Osteoblast (primary cell): ENCODE results near the gene LRRFIP1. TPM values are rescaled to one million over a fixed set of nuclear protein-coding genes. Genes with fewer than 3 reads are reported as not detected.

Source experiments
- DNase-seq: peaks from one replicate; pipeline ENCODE4 v3.0.0; 2011; ENCODE audit warnings: low spot score, mixed read lengths; ENCODE audit not compliant: insufficient read length; ENCODE audit errors: missing footprints
- H2AFZ ChIP-seq: 2 replicates; pipeline ENCODE4 v1.6.0; 2011; ENCODE audit warnings: mild to moderate bottlenecking, low read length
- H3K27ac ChIP-seq: 2 replicates; pipeline ENCODE4 v1.5.1; 2011; ENCODE audit warnings: mild to moderate bottlenecking, low read depth, low read length, moderate library complexity
- H3K27me3 ChIP-seq: 2 replicates; pipeline ENCODE4 v1.6.0; 2012; ENCODE audit warnings: mild to moderate bottlenecking, control low read depth, inconsistent platforms, low read length, moderate library complexity; ENCODE audit not compliant: insufficient read depth
- H3K36me3 ChIP-seq: 2 replicates; pipeline ENCODE4 v1.5.1; 2011; ENCODE audit warnings: mild to moderate bottlenecking, low read length, control low read depth, moderate library complexity; ENCODE audit not compliant: insufficient read depth
- H3K4me1 ChIP-seq: 2 replicates; pipeline ENCODE4 v1.5.1; 2011; ENCODE audit warnings: mild to moderate bottlenecking, low read length, control low read depth, moderate library complexity; ENCODE audit not compliant: insufficient read depth
- H3K4me2 ChIP-seq: 2 replicates; pipeline ENCODE4 v1.6.0; 2011; ENCODE audit warnings: mild to moderate bottlenecking, low read length; ENCODE audit not compliant: insufficient read depth
- H3K4me3 ChIP-seq: fragments of 200-600 bp; sonication (generic); 3 replicates; pipeline ENCODE4 v1.5.1; 2012; ENCODE audit warnings: mild to moderate bottlenecking, low read length, inconsistent platforms; ENCODE audit not compliant: insufficient read depth
- H3K79me2 ChIP-seq: 2 replicates; pipeline ENCODE4 v1.6.0; 2012; ENCODE audit warnings: mild to moderate bottlenecking, low read length, control low read depth, inconsistent platforms; ENCODE audit not compliant: insufficient read depth
- H3K9me3 ChIP-seq: 2 replicates; pipeline ENCODE4 v1.5.1; 2011; ENCODE audit warnings: low read depth, low read length, control low read depth
- H4K20me1 ChIP-seq: 2 replicates; pipeline ENCODE4 v1.6.0; 2012; ENCODE audit warnings: mild to moderate bottlenecking, low read length, control low read depth; ENCODE audit not compliant: insufficient read depth
- total RNA-seq: library from RNA; depleted of rRNA; stranded (reverse); fragments of >200 nt; gene quantifications from 2 replicates; pipeline ENCODE4 v1.2.3, GENCODE V29; 2012
- TF ChIP-seq, protein P1 (sequence below): IDR thresholded peaks from 2 replicates; pipeline ENCODE4 v1.5.1; 2011; ENCODE audit warnings: mild to moderate bottlenecking, low read depth, low read length, moderate library complexity; ENCODE audit errors: extremely low read depth

LRRFIP1 gene
- total RNA-seq, 1 donor, result 51.8 TPM

DNA sequence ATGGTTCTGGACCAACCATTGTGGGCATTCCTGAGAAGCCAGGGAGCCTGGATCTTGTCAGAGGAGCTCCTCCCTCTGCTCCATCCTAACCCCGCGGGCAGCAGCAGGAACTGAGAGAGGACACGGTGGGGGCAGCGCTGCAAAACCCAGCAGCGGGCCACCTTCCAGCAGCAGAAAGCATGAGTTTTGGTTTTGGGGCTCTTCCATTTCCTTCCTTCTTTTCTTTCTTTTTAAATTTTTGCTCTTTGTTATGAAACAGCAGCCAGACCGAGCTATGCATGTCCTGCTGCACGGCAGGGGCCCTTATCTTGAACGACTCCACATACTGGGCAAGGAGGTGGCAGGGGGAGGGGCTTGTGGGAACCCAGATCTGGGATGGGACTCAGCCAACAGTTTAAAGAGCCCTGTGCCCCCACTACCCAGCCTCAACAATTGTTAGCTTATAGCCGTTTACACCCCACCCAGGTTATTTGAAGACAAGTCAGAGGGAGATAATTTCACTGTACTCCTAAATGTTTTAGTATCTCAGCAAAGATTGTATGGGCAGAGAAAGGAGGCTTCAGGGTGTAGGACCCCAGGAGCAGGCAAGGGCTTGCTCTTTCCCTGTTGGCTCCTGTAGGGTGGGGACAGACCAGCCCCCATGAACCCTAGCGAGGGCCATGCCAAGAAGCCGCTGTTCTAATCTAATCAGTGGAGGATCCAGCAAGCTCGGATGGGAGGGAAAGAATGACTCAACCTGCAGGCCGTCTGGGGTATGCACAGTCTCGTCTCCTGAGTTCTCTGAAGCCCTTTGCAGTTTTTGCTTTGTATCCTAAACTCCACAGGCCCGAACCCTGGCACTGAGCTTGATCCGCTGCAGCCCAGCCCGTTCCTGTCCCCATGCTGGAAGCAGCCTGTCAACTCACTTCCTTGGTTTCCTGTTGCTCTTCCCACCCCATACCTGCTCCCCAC lies 75.3 kb downstream of the LRRFIP1 start:
- Histone ChIP-seq H3K4me2 (peak overlapping the region; percentile 80), H3K79me2 (peaks cover 78% of the 10 kb centered on the region), H3K36me3 (no peaks in the 10 kb centered on the region), H4K20me1 (peaks cover 12% of the 10 kb centered on the region), H2AFZ (no peak overlapping the region), H3K4me3 (peak overlapping the region; percentile 35), H3K27me3 (no peaks in the 10 kb centered on the region), H3K9me3 (no peaks in the 10 kb centered on the region), H3K27ac (peak overlapping the region; percentile 95), H3K4me1 (peaks cover 50% of the 10 kb centered on the region)
- TF ChIP-seq, protein P1, sequence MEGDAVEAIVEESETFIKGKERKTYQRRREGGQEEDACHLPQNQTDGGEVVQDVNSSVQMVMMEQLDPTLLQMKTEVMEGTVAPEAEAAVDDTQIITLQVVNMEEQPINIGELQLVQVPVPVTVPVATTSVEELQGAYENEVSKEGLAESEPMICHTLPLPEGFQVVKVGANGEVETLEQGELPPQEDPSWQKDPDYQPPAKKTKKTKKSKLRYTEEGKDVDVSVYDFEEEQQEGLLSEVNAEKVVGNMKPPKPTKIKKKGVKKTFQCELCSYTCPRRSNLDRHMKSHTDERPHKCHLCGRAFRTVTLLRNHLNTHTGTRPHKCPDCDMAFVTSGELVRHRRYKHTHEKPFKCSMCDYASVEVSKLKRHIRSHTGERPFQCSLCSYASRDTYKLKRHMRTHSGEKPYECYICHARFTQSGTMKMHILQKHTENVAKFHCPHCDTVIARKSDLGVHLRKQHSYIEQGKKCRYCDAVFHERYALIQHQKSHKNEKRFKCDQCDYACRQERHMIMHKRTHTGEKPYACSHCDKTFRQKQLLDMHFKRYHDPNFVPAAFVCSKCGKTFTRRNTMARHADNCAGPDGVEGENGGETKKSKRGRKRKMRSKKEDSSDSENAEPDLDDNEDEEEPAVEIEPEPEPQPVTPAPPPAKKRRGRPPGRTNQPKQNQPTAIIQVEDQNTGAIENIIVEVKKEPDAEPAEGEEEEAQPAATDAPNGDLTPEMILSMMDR, result no peak
- DNase-seq, result peak; percentile 90

DNA sequence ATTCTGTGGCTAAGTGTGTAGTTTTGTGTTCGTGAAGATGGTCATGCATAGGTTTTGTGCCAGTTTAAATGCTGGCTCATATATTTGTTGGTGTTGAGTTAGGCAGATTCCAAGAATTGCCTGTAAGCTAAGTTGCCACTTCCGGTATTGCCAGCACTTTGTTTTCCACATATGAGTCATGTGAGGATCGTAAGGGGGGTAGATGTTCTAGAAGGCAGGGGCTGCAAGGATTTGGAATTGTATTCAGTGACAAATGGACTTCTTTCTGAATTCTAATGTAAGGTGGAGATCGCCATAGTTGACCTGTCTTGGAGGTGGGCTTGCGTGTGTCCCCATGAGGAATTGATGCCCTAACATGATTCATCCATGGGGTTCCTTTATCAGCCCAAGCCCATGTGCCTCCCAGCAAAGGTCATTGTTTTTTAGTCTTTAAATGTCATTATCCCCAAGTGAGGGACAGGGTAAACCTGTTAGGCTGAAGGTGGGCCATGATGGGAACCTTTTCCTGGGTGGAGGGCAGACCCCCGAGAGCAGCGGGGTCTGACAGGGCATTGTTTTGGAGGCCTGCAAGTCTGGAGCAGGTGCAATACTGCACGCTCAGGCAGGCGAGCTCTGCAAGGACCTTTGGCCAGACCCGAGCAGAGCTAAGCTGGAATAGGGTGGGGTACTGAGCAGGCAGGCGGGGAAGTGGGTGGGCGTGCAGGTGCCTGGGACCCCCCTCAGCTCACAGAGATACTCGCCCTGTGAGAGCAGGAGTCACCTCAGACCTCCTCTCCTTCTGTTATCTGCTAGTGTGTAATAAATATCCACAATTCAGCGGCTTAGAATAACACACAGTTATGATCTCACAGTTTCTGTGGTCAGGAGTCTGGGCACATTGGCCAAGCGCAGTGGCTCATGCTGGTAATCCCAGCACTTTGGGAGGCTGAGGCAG lies 77.4 kb downstream of the LRRFIP1 start:
- DNase-seq, result peak; percentile 90
- H3K4me1 ChIP-seq, result peaks cover 50% of the 10 kb centered on the region

DNA sequence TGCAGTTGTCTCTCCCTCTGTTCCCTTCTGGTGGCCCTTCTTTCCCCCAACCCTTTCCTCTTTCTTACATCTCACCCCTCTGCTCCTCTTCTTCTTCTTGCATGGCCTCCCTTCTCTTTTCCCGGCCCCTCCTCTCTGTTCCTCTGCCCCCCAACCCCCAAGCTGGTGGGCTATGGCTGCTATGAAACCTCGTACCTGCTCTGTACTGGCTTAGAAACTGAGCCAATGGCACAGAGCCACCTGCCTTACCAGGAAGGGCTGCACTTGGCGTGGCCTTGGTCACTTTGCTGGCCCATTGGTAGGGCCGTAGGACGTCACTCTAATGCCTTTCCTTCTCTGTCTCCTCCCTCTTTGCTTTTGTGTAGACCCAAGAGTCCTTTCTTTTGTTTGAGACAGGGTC lies 78.9 kb downstream of the LRRFIP1 start:
- H3K27ac ChIP-seq, result no peak overlapping the region
- TF ChIP-seq, protein P1, result no peak
- DNase-seq, result no peak
- no peaks in the 10 kb centered on the region for H3K27me3 ChIP-seq
- peaks cover 39% of the 10 kb centered on the region for H3K4me1 ChIP-seq
- no peak overlapping the region for H3K4me2 ChIP-seq
- H4K20me1 ChIP-seq, result peaks cover 13% of the 10 kb centered on the region
- H3K79me2 ChIP-seq, result peaks cover 62% of the 10 kb centered on the region
- H2AFZ ChIP-seq, result no peak overlapping the region
- H3K4me3 ChIP-seq, result no peak overlapping the region
- peaks cover 3% of the 10 kb centered on the region for H3K36me3 ChIP-seq
- no peaks in the 10 kb centered on the region for H3K9me3 ChIP-seq

More for the DNA sequence above, 77.4 kb downstream of the LRRFIP1 start:
- peaks cover 75% of the 10 kb centered on the region for H3K79me2 ChIP-seq
- no peaks in the 10 kb centered on the region for H3K9me3 ChIP-seq
- peak overlapping the region; percentile 95 for H3K27ac ChIP-seq
- no peaks in the 10 kb centered on the region for H3K27me3 ChIP-seq
- H2AFZ ChIP-seq, result no peak overlapping the region
- TF ChIP-seq, protein P1, result no peak
- H3K36me3 ChIP-seq, result no peaks in the 10 kb centered on the region
- peak overlapping the region; percentile 15 for H3K4me2 ChIP-seq
- H3K4me3 ChIP-seq, result no peak overlapping the region
- H4K20me1 ChIP-seq, result peaks cover 16% of the 10 kb centered on the region

DNA sequence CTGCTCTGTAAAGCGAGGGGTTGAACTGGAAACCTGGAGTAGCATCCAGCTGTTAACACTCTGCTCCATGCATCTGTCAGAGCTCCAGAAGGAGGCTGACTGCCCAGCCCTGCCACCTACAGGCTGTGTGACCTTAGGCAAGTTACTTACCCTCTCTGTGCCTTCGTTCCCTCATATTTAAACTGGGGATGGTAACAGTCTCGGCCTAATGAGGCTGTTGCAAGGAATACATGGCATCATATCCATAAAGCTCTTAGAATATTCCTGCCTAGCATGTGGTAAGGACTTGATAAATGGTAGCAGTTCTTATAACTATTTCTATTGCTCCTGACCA lies 80.6 kb downstream of the LRRFIP1 start:
- no peak overlapping the region for H2AFZ ChIP-seq
- TF ChIP-seq, protein P1, result no peak
- peaks cover 62% of the 10 kb centered on the region for H3K79me2 ChIP-seq
- no peaks in the 10 kb centered on the region for H3K9me3 ChIP-seq
- no peak overlapping the region for H3K4me3 ChIP-seq
- peaks cover 21% of the 10 kb centered on the region for H3K4me1 ChIP-seq
- H3K4me2 ChIP-seq, result no peak overlapping the region
- H3K27me3 ChIP-seq, result no peaks in the 10 kb centered on the region
- peaks cover 12% of the 10 kb centered on the region for H4K20me1 ChIP-seq
- H3K27ac ChIP-seq, result no peak overlapping the region
- H3K36me3 ChIP-seq, result peaks cover 6% of the 10 kb centered on the region
- DNase-seq, result no peak
